SH-SY5Y (cell line): ENCODE results near the gene HSFX1.

Experiments
- GATA2 ChIP-seq: IDR thresholded peaks from 2 replicates; pipeline ENCODE4 v1.6.1; 2011; ENCODE audit warnings: mild to moderate bottlenecking, low read depth, low read length
- GATA3 ChIP-seq: IDR thresholded peaks from 2 replicates; pipeline ENCODE4 v1.6.1; 2011; ENCODE audit warnings: low read depth, mild to moderate bottlenecking, low read length, moderate library complexity

GRCh38 chrX:149762696-149763614 lies 10.9 kb upstream of the HSFX1 start:
- TF ChIP-seq GATA3 (no peak), GATA2 (no peak)
